ENCODE measurements around the gene FGF14. TPM values are rescaled to one million over a fixed set of nuclear protein-coding genes. Genes with fewer than 3 reads are reported as not detected.
A peak's percentile ranks its signal among the peaks of the same experiment; 100 is the strongest.

Gene FGF14
- polyA plus RNA-seq, 5 donors: 0.49 to 1.2 (median 0.62) TPM

DNA sequence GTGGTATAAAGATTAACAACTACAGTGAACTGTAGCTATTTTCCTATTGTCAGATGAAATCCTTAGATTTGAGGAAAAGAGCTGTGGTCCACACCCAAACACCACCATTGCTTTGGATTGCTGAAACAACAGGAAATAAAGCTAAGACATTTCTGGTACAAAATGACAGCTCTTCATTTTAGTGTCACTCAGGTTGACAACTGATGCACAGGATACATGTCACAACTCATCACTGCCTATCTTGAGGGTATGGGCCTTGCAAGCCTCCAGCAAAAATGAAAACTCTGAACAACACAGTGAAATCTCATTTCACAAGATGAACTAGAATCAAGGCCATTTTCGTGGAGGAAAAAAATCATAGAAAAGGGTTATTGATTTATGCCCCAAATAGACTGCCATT lies 609.7 kb downstream of the FGF14 start:
- DNase-seq: no peak

DNA sequence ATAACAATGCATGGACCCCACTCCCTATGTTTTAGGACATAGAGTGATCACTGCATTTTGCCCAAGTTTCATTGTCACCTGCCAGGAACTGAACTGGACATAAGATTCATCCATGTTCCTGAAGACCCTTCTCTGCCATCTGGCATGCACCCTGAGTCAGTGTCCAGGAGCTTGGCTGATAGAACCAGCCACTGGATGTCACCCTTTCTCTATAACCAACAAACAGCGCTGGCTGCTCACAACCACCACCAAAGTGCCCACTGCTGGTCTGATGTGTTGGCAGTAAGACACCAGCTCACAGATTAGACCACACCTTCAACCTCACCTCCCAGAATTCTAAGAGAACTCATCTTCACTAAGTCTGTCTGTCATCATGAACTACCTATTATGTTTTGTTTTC lies 616.0 kb downstream of the FGF14 start:
- DNase-seq: no peak

DNA sequence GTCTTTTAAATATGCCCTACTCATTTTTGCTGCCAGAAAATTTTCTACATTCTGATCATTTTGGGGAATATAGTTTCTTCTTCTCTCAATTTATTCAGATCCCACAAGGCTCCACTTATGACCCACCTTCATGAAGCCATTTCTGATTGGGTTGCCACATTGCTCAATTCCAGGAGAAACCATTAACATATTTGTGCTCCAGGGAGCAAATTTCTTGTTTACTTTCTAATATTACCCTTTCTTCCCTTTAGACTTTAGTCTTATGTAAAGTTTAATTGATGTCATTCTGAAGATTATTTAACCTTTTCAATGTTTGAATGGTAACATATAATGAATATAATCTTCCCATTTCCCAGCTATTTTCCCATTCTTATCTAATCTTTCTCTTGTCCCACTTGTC lies 617.5 kb downstream of the FGF14 start:
- DNase-seq: no peak

GRCh38 chr13:101783554-101783953 lies 618.3 kb downstream of the FGF14 start:
- no peak for DNase-seq

DNA sequence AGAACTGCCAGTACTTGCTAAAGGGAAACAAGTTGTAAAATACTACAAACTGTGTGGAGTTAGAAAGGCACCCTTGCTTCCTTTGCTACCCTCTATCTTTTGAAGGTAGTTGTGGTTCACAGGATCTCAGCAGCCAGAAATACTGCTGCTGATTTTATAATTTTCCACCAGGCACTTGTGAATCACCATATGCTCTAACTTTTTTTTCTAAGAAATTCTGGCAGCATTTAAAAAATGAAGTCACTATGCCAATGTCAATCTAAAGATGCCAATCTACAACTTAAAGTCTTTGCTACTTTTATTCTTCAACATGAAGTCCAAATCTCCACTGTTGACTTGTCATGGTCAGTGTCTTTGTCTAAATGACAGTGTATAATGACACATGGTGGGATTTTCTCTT lies 621.6 kb downstream of the FGF14 start:
- no peak for DNase-seq

GRCh38 chr13:101779147-101779546 lies 622.7 kb downstream of the FGF14 start:
- no peak for DNase-seq

DNA sequence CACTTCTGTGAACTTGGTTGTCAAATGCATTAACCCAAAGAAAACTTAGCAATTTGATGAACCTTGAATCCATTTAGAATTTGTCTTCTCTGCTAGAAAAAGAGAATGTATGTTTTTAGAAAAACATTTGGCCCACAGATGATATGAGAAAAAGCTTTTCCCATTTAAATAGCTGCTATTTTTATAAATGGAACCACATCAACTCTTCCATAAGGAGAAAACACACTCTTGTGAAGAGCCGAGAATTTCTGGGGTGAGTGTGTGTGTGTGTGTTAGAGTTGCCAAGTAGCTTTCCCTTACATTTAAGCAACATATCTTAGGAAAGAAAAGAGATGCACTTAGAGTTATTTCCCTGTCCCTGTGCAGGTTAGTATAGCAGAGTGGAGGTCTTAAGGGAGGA lies 626.6 kb downstream of the FGF14 start:
- no peak for DNase-seq

GRCh38 chr13:101774393-101774792 lies 627.5 kb downstream of the FGF14 start:
- DNase-seq: no peak

- no peak for DNase-seq
Observed at GRCh38 chr13:101773062-101773461, 628.8 kb downstream of the FGF14 start.

DNA sequence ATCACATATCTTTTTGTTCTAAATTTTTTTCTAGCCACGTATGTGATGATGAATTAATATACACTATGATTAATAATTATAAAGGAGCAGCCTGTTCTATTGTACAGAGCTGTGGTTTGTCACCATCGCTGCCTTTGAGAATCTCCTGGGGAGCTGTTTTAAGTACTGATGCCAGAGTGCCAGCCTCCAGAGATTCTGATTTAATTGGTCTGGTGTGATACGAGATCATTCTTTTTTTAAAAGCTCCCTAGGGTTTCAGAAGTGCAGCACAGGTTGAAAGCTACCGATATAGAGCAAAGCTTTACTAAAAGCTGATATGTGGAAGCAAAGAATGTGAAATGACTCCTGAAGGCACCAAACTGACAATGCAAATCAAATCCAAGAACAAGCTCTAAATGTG lies 634.7 kb downstream of the FGF14 start:
- DNase-seq: no peak

- DNase-seq: no peak
Observed at GRCh38 chr13:101763191-101763590, 638.7 kb downstream of the FGF14 start.

DNA sequence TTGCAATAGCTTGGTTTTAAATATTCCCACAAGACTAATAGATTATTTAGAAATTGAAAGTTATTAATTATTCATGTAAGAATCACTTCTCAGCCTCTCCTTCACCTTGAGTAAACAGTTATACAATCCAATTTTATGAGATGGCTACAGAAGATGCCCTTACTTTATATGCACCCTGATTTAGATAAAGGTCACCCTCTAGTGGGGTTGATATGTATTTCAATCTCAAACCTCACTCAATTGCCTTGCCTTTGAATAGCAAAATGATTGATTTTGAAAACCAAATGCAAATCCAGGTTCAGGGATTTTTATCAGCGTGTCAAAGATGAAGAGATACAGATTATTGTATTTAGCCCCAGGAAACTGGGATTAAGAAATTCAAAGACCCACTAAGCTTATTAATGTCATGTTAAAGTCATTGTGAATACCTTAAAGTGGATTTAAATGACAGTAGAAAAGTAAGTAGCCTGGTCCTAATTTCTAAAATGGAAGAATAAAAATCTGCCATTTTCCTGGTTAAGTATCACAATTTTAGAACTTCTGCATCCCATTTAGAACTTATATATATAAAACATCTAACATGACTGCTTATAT lies 644.3 kb downstream of the FGF14 start:
- no peak for DNase-seq

DNA sequence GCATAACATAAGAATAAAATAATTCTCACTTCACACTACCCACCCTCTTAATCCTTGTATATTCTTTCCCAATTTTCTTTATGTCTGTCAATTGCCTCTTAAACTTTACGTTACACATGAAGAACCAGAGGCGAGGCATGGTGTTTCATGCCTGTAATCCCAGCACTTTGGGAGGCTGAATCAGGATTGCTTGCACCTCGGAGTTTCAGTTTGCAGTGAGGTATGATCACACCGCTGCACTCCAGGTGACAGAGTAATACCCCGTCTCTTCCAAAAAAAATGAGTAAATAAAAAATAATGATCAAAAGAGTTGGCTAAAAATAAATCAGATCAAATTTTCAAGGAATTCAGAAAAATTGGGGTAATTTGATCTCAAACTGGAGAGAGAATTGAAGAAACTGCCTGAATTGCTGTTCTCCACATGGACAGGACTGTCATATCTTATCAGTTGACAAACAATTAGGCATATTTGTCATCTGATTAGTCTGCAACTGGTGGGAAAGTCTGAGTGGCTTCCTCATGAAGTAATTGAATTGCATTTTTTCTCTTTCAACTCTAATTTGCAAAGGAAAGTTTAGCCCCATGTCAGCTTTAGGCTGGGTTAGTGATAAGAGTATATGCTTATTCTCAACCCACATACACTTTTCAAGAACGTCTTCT lies 646.5 kb downstream of the FGF14 start:
- DNase-seq: no peak

DNA sequence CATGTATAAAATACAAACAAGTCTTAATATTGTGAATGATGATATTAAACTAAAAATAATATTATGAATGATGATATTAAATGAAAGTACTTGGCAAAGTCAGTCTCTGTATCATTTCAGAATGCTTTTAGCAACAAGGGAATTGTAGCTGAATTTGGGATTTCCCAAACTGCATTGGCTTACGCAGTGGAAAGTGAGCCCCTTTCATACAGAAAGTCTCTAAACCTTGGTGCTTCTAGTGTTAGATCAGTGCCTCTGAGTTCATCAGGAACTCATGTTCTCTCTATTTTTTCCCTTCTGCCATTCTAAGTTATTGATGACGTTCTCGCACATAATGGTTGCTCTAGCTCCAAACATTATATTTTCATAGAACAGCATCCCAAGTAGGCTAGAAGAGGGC lies 649.4 kb downstream of the FGF14 start:
- no peak for DNase-seq

- peak; percentile 12 to 21 for DNase-seq
Observed at GRCh38 chr13:101751488-101751887, 650.4 kb downstream of the FGF14 start.

GRCh38 chr13:101749584-101749983 lies 652.3 kb downstream of the FGF14 start:
- DNase-seq: no peak

DNA sequence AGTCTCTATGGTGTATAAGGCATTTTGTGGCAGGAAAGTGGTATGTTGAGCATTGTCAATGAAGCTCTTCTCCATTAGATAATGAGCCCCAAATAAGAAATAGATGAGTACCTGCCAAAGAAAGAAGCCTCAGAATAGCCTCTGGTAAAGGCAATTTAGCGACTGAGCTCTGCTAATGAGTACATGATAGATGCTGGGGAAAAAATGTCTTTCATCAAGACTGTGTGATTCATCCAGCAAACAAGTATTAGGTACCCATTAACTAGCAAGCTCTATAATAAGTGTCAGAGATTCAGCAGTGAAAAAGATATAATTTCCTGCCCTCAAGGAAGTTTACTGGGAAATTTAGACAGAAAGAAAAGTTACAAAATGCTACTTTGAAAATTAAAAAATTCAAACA lies 654.8 kb downstream of the FGF14 start:
- DNase-seq: no peak

DNA sequence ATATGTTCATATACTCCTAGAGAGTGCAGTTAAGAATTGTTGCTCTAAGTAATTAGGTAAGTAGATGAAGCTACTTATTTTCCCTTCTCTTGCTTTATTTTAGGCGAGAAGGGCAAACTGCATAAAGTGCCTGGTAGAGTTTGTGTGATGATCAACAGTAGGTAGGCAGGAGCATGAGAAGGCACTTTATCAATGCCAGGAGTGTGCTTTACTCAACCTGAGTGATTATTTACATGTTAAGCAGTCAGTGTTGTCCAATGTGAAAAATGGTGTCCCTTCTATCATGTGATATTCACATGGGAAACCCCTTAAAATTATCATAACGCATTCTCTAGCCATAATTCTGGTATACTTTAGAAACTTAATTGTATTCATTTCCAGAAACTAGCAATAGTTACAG lies 655.3 kb downstream of the FGF14 start:
- no peak for DNase-seq

- DNase-seq: no peak
Observed at GRCh38 chr13:101739382-101740178, 662.3 kb downstream of the FGF14 start.

DNA sequence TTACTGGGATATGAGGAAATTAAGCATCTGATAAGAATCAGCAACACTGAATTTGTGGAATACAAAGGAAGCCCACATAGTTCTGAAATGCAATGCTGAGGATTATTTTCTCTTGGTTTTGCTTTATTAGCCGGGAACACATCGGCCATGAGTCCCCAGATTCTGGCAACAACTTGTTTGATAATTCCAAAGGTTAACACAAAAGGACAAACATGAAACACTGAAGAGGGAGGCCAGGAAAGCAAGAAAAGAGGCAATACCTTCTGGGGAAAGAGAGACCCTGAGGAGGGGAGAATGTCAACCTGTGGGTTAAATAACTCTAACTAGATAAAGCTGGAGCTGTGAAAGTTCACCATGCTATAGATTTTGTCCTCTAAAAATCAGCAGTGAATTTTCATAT lies 663.5 kb downstream of the FGF14 start:
- DNase-seq: no peak

DNA sequence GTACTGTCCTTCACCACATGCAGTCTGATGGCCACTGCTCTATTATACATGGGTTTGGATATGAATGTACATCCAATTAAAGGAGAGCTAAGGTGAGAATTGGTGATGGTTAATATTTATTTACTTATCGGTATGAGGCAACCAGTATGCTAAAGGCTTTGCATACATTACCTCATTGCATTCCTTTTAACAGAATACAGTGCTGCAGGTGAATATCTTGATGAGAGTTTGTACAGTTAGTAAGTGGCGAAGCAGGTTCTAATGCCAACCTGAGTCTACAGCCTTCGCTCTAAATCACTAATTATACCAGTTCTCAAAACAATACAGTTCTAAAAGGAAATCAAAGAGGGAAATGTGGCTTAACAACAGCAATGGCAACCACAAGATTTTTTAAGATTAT lies 665.3 kb downstream of the FGF14 start:
- no peak for DNase-seq

- DNase-seq: no peak
Observed at GRCh38 chr13:101730420-101731000, 671.3 kb downstream of the FGF14 start.

DNA sequence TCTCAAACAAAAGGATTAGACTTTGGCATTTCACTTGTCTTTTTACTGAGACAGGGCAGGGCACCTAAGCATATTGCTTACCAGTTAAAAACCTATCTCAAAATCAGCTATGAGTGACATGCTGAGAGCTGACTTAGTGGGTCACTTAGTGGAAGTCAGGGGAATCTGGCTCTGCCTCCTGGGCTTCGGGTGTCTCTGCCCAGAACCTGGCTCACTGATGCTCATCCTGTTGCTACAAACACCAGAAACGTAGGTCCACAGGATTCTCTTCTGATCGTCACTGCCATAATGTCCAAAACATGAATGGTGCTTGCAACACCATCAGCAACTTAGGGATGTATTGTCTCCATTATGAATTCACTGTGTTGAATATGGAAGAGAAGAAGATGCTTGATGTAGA lies 673.2 kb downstream of the FGF14 start:
- DNase-seq: no peak

Measured in right lung (tissue), 5 donors.